Activated CD4-positive, alpha-beta T cell treated with anti-CD3 and anti-CD28 coated beads for 36 hours (primary cell): Measurements from ENCODE around the gene ZNF385C. TPM values are rescaled to one million over a fixed set of nuclear protein-coding genes. Genes with fewer than 3 reads are reported as not detected.
"Not testable (repeated sequence)": the region's sequence is repeated elsewhere in the genome, so short reads cannot be mapped to it uniquely, and the experiment has no call there.

Experiments used
- ATAC-seq: fragments of 200-7000 bp; cut with Tn5 transposase; one replicate; pipeline ENCODE4 v1.10.0; 2021; ENCODE audit warnings: mild to moderate bottlenecking, moderate library complexity
- CTCF ChIA-PET: fragments of 350-600 bp; sonication (Branson Sonifier 250); formaldehyde crosslinking; loops from one replicate; lab custom pipeline; 2021; ENCODE audit warnings: antibody characterized with exemption; lab: Charles Lee
- POLR2A ChIA-PET: fragments of 350-600 bp; sonication (Branson Sonifier 250); formaldehyde crosslinking; loops from one replicate; lab custom pipeline; 2021; ENCODE audit warnings: antibody characterized with exemption, inconsistent platforms; lab: Charles Lee
- DNase-seq: peaks from one replicate; pipeline ENCODE4 v3.0.0-alpha.2; 2020
- H3K27ac Mint-ChIP-seq: one replicate; pipeline ENCODE4 v1.8.0; 2021; ENCODE audit warnings: mixed read lengths
- H3K27me3 Mint-ChIP-seq: one replicate; pipeline ENCODE4 v1.8.0; 2021; ENCODE audit warnings: mixed read lengths
- H3K36me3 Mint-ChIP-seq: one replicate; pipeline ENCODE4 v1.8.0; 2021; ENCODE audit warnings: low read depth, mixed read lengths
- H3K4me1 Mint-ChIP-seq: one replicate; pipeline ENCODE4 v1.8.0; 2021; ENCODE audit warnings: mixed read lengths
- H3K4me3 Mint-ChIP-seq: one replicate; pipeline ENCODE4 v1.8.0; 2021; ENCODE audit warnings: mild to moderate bottlenecking, moderate library complexity, mixed read lengths
- H3K9me3 Mint-ChIP-seq: one replicate; pipeline ENCODE4 v1.8.0; 2021; ENCODE audit warnings: low read depth, mixed read lengths
- intact Hi-C, 2 experiments: fragments of 100-400 bp; cut with DNase I in 1 of 2; cut with micrococcal nuclease in 1 of 2; formaldehyde crosslinking; loops; one replicate each; pipeline versions ENCODE4 v1.14.2 to v1.15.1; 2022 to 2024; cut with DNase I, micrococcal nuclease
- total RNA-seq, 2 experiments: library from RNA; stranded (reverse); gene quantifications; one replicate each; pipeline ENCODE4 v1.2.3, GENCODE V29; 2021

Gene ZNF385C
- total RNA-seq, 2 experiments from 2014 or later: 0.23 to 0.30 TPM

DNA sequence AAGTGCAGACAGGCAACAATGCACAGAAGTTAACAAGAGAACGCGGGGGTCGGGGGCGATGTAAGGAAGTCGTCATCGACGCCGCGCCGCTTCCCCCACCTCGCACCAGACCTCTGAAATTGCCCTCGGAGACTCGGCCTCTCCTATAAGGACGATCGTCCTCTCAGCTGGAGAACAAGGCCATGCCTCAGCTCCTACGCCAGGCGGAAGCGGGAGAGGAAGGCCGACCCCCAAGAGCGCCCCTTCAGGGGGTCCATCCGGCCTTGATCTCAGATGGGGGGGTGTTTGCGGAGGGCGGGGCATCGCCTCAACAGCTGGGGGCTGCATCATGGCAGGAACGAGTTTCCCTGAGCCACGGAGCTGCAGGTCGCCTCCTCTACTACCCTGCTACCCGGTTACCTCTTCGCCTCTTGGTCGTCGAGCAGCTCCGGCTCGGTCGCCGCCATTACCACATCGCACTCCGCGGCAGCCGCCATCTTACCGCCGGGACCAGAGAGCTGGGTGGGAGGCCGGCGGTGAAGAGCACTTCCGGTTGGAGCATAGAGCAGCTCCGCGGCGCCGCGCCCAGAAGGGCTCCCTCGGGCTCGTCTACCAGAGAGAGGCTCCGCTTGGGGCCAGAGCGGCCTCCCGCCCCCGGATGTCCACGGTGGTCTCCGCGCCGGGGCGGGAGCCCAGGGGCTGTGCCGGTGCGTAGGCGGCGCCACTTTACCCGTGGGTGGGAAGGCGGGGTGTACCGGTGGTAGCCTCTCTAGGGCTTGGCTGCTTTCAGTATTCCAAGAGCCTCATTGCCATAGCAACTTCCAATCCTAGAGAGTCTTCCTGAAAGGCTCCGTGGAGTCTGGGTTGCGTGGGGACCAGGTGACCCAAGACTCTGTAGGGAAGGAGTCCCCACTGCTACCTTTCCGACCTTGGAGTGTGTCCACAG is 81.1 kb downstream of the ZNF385C start, which contains the start of gene DNAJC7:
Gene DNAJC7, minus strand, starts transcription at position 499 of the 925 bp plus-strand sequence. Its CDS starts 23 bp downstream, at position 476.
- ChIA-PET POLR2A (interaction anchor here (0.6 to 1.8 kb wide), 8 partner anchors 51 to 325 kb away, joined by 3 to 23 read pairs (median 4); partner anchors contain the start of genes CNP and ODAD4), CTCF (interaction anchor here (0.6 to 3.4 kb wide), 28 partner anchors 9 to 1775 kb away, joined by 3 to 18 read pairs (median 4); partner anchors contain the start of genes DHX58, KAT2A, KCNH4 and KLHL11)
- H3K36me3 Mint-ChIP-seq: peaks cover 32% of the 10 kb centered on the region
- H3K4me1 Mint-ChIP-seq: peaks cover 61% of the 10 kb centered on the region
- DNase-seq (peak; percentile 95), ATAC-seq (peak; percentile 88)
- H3K9me3 Mint-ChIP-seq: no peaks in the 10 kb centered on the region
- intact Hi-C loops: loop anchor here (1.0 to 5.0 kb wide), 13 partner anchors 51 to 520 kb away; partner anchors contain the start of genes KLHL11 (in 2 of the 2), CNP (in 1 of the 2), KAT2A (in 1 of the 2) and KCNH4 (in 1 of the 2)
- H3K4me3 Mint-ChIP-seq: peak within 1 kb of the TSS; percentile 100
- H3K27me3 Mint-ChIP-seq: no peaks in the 10 kb centered on the region
- peak within 1 kb of the TSS; percentile 99 for H3K27ac Mint-ChIP-seq

- CTCF ChIA-PET: interaction anchor here (0.9 to 3.4 kb wide), 12 partner anchors 9 to 105 kb away, joined by 3 to 18 read pairs (median 4); partner anchors contain the start of genes DHX58, KAT2A and ODAD4
- Mint-ChIP-seq H3K27ac (peak overlapping the region; percentile 99), H3K4me3 (peak overlapping the region; percentile 100), H3K4me1 (peaks cover 66% of the 10 kb centered on the region), H3K36me3 (peaks cover 31% of the 10 kb centered on the region), H3K27me3 (no peaks in the 10 kb centered on the region), H3K9me3 (no peaks in the 10 kb centered on the region)
- intact Hi-C loops: loop anchor here (2.0 to 5.0 kb wide), 6 partner anchors 149 to 521 kb away; partner anchors contain the start of genes KLHL11 (in 2 of the 2), KCNH4 (in 1 of the 2), NAGLU (in 1 of the 2) and STAT5A (in 1 of the 2)
- ATAC-seq: no peak
- peak; percentile 46 for DNase-seq
- POLR2A ChIA-PET: interaction anchor here (0.7 to 1.7 kb wide), 3 partner anchors 26 to 98 kb away, joined by 3 to 5 read pairs (median 3); partner anchors contain the start of gene ACLY
These were observed 81.9 kb downstream of the ZNF385C start for GRCh38 chr17:42016411-42016831.

DNA sequence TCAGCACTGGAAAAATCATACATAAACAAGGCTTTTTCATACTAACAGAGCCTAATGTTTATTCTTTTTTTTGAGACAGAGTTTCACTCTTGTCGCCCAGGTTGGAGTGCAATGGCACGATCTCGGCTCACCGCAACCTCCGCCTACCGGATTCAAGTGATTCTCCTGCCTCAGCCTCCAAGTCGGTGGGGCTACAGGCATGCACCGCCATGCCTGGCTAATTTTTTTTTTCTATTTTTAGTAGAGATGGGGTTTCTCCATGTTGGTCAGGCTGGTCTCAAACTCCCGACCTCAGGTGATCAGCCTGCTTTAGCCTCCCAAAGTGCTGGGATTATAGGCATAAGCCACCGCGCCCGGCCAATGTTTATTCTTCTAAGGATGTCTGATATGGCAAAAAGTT is 84.5 kb downstream of the ZNF385C start:
- intact Hi-C loops, H3K4me3 Mint-ChIP-seq, DNase-seq, POLR2A ChIA-PET, ATAC-seq, H3K27ac Mint-ChIP-seq, H3K27me3 Mint-ChIP-seq, H3K9me3 Mint-ChIP-seq: not testable (repeated sequence)
- H3K36me3 Mint-ChIP-seq: peaks cover 32% of the 10 kb centered on the region
- CTCF ChIA-PET: interaction anchor here (0.7 to 1.3 kb wide), 2 partner anchors 50 to 1117 kb away, joined by 3 to 9 read pairs; no protein-coding TSS in a partner anchor
- H3K4me1 Mint-ChIP-seq: peaks cover 63% of the 10 kb centered on the region

DNA sequence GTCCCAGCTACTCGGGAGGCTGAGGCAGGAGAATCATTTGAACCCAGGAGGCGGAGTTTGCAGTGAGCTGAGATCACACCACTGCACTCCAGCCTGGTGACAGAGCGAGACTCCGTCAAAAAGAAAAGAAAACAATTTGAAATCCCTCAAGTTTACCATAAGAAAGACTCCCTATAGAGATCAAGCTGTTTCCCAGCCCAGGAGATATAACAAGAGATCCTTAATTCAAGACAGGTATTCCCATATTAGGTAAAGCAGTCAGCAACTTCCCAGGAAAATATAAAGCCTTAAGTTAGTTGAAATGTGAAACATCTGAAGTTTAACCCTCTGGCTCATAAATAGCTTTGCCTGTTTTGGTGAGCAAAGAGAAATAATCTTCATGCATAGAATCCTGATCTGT is 85.9 kb downstream of the ZNF385C start:
- H3K9me3 Mint-ChIP-seq, DNase-seq, intact Hi-C loops, H3K4me3 Mint-ChIP-seq, ATAC-seq, H3K27me3 Mint-ChIP-seq: not testable (repeated sequence)
- POLR2A ChIA-PET: interaction anchor here (0.7 to 1.4 kb wide), 2 partner anchors 15 to 21 kb away, joined by 3 read pairs; no protein-coding TSS in a partner anchor
- peaks cover 56% of the 10 kb centered on the region for H3K4me1 Mint-ChIP-seq
- peaks cover 32% of the 10 kb centered on the region for H3K36me3 Mint-ChIP-seq
- CTCF ChIA-PET: interaction anchor here (0.5 to 1.3 kb wide), 5 partner anchors 10 to 518 kb away, joined by 3 to 9 read pairs (median 3); no protein-coding TSS in a partner anchor
- peak overlapping the region; percentile 5 for H3K27ac Mint-ChIP-seq

DNA sequence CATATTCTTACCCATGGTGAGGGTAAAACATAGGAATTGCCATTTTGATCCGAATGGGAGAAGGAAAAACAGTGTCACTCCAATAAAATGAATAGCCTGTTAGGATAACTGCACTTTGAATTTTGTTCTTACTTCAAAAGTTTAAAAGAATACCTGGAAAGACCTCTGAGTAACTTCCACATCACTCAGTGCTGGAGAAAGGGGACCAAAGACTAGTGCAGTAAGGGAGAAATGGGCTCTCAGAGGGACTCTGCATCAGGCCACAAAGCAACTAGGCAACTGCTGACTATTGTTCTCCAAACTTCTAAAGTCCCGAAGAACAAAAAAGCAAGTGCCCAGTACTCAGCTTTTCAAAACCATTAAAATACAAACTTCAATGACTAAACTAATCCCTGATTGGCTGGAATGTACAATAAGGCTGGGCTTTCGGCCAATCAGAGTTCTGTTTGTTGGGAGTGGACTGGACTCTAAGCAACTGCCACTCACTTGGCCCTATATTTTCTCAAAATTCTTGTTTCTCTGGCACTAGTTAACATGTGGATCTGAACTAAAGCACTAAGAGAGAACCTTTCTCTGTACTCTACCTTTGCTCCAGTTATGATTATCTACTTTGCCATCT is 87.3 kb downstream of the ZNF385C start:
- DNase-seq: no peak
- Mint-ChIP-seq H3K36me3 (peaks cover 23% of the 10 kb centered on the region), H3K4me1 (peaks cover 55% of the 10 kb centered on the region), H3K9me3 (no peaks in the 10 kb centered on the region), H3K4me3 (no peak overlapping the region), H3K27me3 (no peaks in the 10 kb centered on the region), H3K27ac (peak overlapping the region; percentile 61)
- ChIA-PET POLR2A (interaction anchor here (0.6 kb wide), 1 partner anchor 170 kb away, joined by 3 read pairs; no protein-coding TSS in a partner anchor), CTCF (interaction anchor here (1.2 kb wide), 1 partner anchor 12 kb away, joined by 3 read pairs; no protein-coding TSS in a partner anchor)
- peak; percentile 23 for ATAC-seq
- intact Hi-C loops: no loop called here

DNA sequence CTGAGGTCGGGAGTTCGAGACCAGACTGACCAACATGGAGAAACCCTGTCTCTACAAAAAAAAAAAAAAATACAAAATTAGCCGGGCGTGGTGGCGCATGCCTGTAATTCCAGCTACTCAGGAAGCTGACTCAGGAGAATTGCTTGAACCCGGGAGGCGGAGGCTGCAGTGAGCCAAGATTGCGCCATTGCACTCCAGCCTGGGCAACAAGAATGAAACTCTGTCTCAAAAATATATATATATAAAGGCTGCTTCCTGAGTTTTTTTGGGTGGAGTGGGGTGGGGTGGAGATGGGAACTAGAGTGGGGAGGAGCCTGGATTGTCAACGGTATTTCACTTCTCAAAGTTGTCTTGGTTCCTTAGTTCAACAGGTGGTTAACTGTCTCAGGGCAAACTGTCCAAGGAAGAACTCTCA is 88.0 kb downstream of the ZNF385C start:
- DNase-seq, ATAC-seq, H3K4me3 Mint-ChIP-seq, POLR2A ChIA-PET, H3K9me3 Mint-ChIP-seq, intact Hi-C loops, H3K27me3 Mint-ChIP-seq: not testable (repeated sequence)
- Mint-ChIP-seq H3K27ac (peak overlapping the region; percentile 61), H3K4me1 (peaks cover 51% of the 10 kb centered on the region), H3K36me3 (peaks cover 16% of the 10 kb centered on the region)
- CTCF ChIA-PET: interaction anchor here (0.9 to 1.5 kb wide), 2 partner anchors 22 to 57 kb away, joined by 3 read pairs; no protein-coding TSS in a partner anchor

DNA sequence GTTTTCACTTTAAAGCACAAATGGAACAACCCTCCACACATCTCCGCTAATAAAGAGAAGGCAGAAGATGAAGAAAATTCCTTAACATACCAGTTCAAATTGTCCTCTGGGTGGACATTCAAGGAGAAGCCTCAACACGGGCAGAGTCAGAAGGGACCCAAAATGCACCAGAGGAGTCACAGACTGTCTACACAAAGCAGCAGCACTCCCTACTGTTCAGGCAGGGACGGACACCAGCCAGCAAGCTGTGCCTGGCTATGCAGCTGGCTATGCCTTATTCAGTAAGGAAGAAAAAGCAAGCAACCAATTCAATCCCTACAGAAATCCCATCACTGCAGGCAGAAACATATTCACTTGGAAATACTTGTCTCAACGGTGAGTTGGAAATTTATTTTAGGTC is 89.1 kb downstream of the ZNF385C start:
- peaks cover 46% of the 10 kb centered on the region for H3K4me1 Mint-ChIP-seq
- intact Hi-C loops: no loop called here
- DNase-seq: no peak
- H3K9me3 Mint-ChIP-seq: no peaks in the 10 kb centered on the region
- H3K27me3 Mint-ChIP-seq: no peaks in the 10 kb centered on the region
- POLR2A ChIA-PET: interaction anchor here (1.0 kb wide), 1 partner anchor 78 kb away, joined by 3 read pairs; the partner anchor contains the start of gene ODAD4
- peaks cover 12% of the 10 kb centered on the region for H3K36me3 Mint-ChIP-seq
- ATAC-seq: no peak
- H3K27ac Mint-ChIP-seq: no peak overlapping the region
- no peak overlapping the region for H3K4me3 Mint-ChIP-seq
- CTCF ChIA-PET: interaction anchor here (0.7 to 1.5 kb wide), 4 partner anchors 10 to 43 kb away, joined by 3 read pairs; no protein-coding TSS in a partner anchor

DNA sequence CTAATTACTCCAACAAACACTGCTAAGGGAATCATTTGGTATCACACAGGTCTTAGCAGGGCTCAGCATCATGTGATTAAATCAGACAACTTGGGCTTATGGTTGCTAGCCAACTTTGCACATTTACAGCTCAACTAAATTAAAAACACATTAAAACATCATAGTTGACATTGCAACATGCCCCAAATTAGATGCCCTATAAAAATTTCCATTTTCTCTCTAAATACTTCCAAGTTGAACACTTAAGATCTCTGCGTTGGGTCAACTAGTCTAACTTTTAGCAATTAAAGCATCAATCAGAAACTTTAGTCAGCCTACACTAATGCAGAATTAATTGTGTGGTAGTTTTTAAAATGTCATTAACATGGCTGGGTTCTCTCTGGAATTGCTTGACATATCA is 93.1 kb downstream of the ZNF385C start:
- ATAC-seq (no peak), DNase-seq (no peak)
- Mint-ChIP-seq H3K27me3 (no peaks in the 10 kb centered on the region), H3K4me3 (no peak overlapping the region), H3K27ac (no peak overlapping the region), H3K9me3 (no peaks in the 10 kb centered on the region), H3K36me3 (peaks cover 10% of the 10 kb centered on the region), H3K4me1 (peaks cover 24% of the 10 kb centered on the region)
- intact Hi-C loops: no loop called here
- ChIA-PET CTCF (interaction anchor here (0.7 to 1.4 kb wide), 3 partner anchors 11 to 383 kb away, joined by 3 to 7 read pairs (median 5); no protein-coding TSS in a partner anchor), POLR2A (no interaction called here)

GRCh38 chr17:42002792-42003301 is 95.4 kb downstream of the ZNF385C start:
- no peak for DNase-seq
- ChIA-PET CTCF (interaction anchor here (0.7 to 2.2 kb wide), 3 partner anchors 13 to 510 kb away, joined by 3 to 10 read pairs (median 7); no protein-coding TSS in a partner anchor), POLR2A (interaction anchor here (0.6 kb wide), 2 partner anchors 9 to 515 kb away, joined by 3 to 4 read pairs; no protein-coding TSS in a partner anchor)
- no peak for ATAC-seq
- Mint-ChIP-seq H3K4me3 (no peak overlapping the region), H3K36me3 (peaks cover 16% of the 10 kb centered on the region), H3K9me3 (no peaks in the 10 kb centered on the region), H3K4me1 (peaks cover 16% of the 10 kb centered on the region), H3K27me3 (no peaks in the 10 kb centered on the region), H3K27ac (no peak overlapping the region)
- intact Hi-C loops: no loop called here

DNA sequence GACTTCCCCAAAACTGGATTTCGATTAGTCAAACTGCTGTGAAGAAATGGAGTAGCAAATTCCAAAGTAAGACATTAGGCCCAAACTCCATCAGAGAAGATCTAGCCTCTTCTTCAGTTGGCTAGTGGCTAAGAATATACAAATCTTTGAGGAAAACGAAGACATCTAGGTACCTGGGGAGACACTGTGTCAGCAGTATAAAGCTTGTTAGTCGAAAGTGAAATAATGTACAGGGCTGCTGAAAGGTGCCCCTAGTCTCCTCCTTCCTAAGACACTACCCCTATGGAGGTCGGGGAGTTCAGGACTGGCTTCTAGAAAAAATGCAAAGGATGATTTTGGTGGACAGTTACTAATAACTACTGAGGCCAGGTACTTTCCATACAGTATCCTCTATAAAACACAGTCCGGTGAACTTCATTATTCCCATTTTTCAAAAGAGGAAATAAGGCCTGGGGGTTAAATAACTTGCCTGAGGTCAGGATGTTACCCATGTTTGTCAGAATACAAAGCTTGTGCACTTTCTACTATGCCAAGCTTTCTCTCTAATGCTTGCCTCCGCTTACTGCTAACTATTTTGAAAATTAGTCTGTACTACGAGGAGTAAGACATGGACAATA is 96.0 kb downstream of the ZNF385C start:
- no peaks in the 10 kb centered on the region for H3K27me3 Mint-ChIP-seq
- DNase-seq: no peak
- intact Hi-C loops: no loop called here
- ChIA-PET POLR2A (interaction anchor here (0.6 kb wide), 1 partner anchor 516 kb away, joined by 4 read pairs; no protein-coding TSS in a partner anchor), CTCF (interaction anchor here (1.2 to 2.2 kb wide), 3 partner anchors 13 to 16 kb away, joined by 4 to 10 read pairs (median 7); no protein-coding TSS in a partner anchor)
- no peak overlapping the region for H3K4me3 Mint-ChIP-seq
- H3K4me1 Mint-ChIP-seq: peaks cover 15% of the 10 kb centered on the region
- H3K9me3 Mint-ChIP-seq: no peaks in the 10 kb centered on the region
- no peak for ATAC-seq
- H3K27ac Mint-ChIP-seq: no peak overlapping the region
- H3K36me3 Mint-ChIP-seq: peaks cover 15% of the 10 kb centered on the region
